ENCODE measurements around the gene ZMYM1. TPM values are rescaled to one million over a fixed set of nuclear protein-coding genes. Genes with fewer than 3 reads are reported as not detected.
"Not testable (repeated sequence)": the region's sequence is repeated elsewhere in the genome, so short reads cannot be mapped to it uniquely, and the experiment has no call there.

Gene ZMYM1
- total RNA-seq, 2 donors from 2014 or later: 13.4 to 14.3 TPM

GRCh38 chr1:35136780-35137179 lies 57.6 kb downstream of the ZMYM1 start:
- Histone ChIP-seq H3K27ac (no peak overlapping the region), H3K9me3 (no peaks in the 10 kb centered on the region), H3K27me3 (no peaks in the 10 kb centered on the region), H3K36me3 (no peaks in the 10 kb centered on the region), H3K9ac (ENCODE audit: low read depth in 2 of 2, low read length in 2 of 2) (no peak overlapping the region), H3K4me3 (no peak overlapping the region), H3K4me1 (no peaks in the 10 kb centered on the region)
- DNase-seq: no peak
- no peak for TF ChIP-seq CTCF (IDR thresholded peaks at IDR 0.05)
- intact Hi-C loops (cut with DNase I): no loop called here

- H3K27me3 ChIP-seq; H3K27ac ChIP-seq; H3K4me1 ChIP-seq; H3K9ac ChIP-seq (ENCODE audit: low read depth in 2 of 2, low read length in 2 of 2); intact Hi-C loops (cut with DNase I); DNase-seq; H3K36me3 ChIP-seq; H3K9me3 ChIP-seq; H3K4me3 ChIP-seq: not testable (repeated sequence)
Observed at GRCh38 chr1:35137590-35137989, 58.4 kb downstream of the ZMYM1 start.

- DNase-seq; H3K36me3 ChIP-seq; H3K4me3 ChIP-seq; H3K9ac ChIP-seq (ENCODE audit: low read depth in 2 of 2, low read length in 2 of 2); intact Hi-C loops (cut with DNase I); H3K9me3 ChIP-seq; H3K4me1 ChIP-seq; H3K27me3 ChIP-seq; H3K27ac ChIP-seq: not testable (repeated sequence)
Observed at GRCh38 chr1:35142294-35142693, 63.1 kb downstream of the ZMYM1 start.

- H3K9ac ChIP-seq (ENCODE audit: low read depth in 2 of 2, low read length in 2 of 2); DNase-seq; H3K27me3 ChIP-seq; H3K4me3 ChIP-seq; H3K4me1 ChIP-seq; H3K36me3 ChIP-seq; H3K27ac ChIP-seq; intact Hi-C loops (cut with DNase I); H3K9me3 ChIP-seq: not testable (repeated sequence)
Observed at GRCh38 chr1:35142728-35143127, 63.5 kb downstream of the ZMYM1 start.

GRCh38 chr1:35143737-35144508 lies 64.7 kb downstream of the ZMYM1 start:
- intact Hi-C loops (cut with DNase I): no loop called here
- DNase-seq: no peak
- no peaks in the 10 kb centered on the region for H3K9me3 ChIP-seq
- no peaks in the 10 kb centered on the region for H3K36me3 ChIP-seq
- no peak overlapping the region for H3K27ac ChIP-seq
- no peaks in the 10 kb centered on the region for H3K27me3 ChIP-seq
- H3K4me3 ChIP-seq: no peak overlapping the region
- TF ChIP-seq CTCF (IDR thresholded peaks at IDR 0.05): no peak
- H3K9ac ChIP-seq (ENCODE audit: low read depth in 2 of 2, low read length in 2 of 2): no peak overlapping the region
- H3K4me1 ChIP-seq: no peaks in the 10 kb centered on the region

- H3K9ac ChIP-seq (ENCODE audit: low read depth in 2 of 2, low read length in 2 of 2); intact Hi-C loops (cut with DNase I); H3K27me3 ChIP-seq; H3K4me1 ChIP-seq; H3K36me3 ChIP-seq; H3K27ac ChIP-seq; H3K9me3 ChIP-seq: not testable (repeated sequence)
- peak; percentile 24 for DNase-seq
- peak overlapping the region; percentile 3 for H3K4me3 ChIP-seq
Observed at GRCh38 chr1:35145892-35146549, 66.8 kb downstream of the ZMYM1 start.

GRCh38 chr1:35151220-35151619 lies 72.0 kb downstream of the ZMYM1 start:
- Histone ChIP-seq H3K9ac (ENCODE audit: low read depth in 2 of 2, low read length in 2 of 2) (no peak overlapping the region), H3K27me3 (no peaks in the 10 kb centered on the region), H3K4me3 (no peak overlapping the region), H3K36me3 (no peaks in the 10 kb centered on the region), H3K9me3 (no peaks in the 10 kb centered on the region), H3K4me1 (no peaks in the 10 kb centered on the region), H3K27ac (no peak overlapping the region)
- intact Hi-C loops (cut with DNase I): no loop called here
- TF ChIP-seq CTCF (IDR thresholded peaks at IDR 0.05): no peak
- DNase-seq: no peak

All from colonic mucosa (tissue), 4 donors.